Adrenal gland (tissue), 5 donors: ENCODE measurements around the gene RGS6.

Experiments used
- POLR2A ChIP-seq, 2 donors: fragments of 450-650 bp; IDR thresholded peaks; one replicate each; pipeline ENCODE4 v1.6.1; 2017; ENCODE audit warnings: antibody characterized with exemption in 2 of 2, mild to moderate bottlenecking in 2 of 2, moderate library complexity in 1 of 2
- TF ChIP-seq, protein P1 (sequence below), 6 experiments: fragments of 450-650 bp in 4 of 6; fragments of 200-600 bp in 2 of 6; sonication (generic) in 1 of 6; IDR thresholded peaks; 1 replicate in 5 of 6; 2 replicates in 1 of 6; pipeline versions ENCODE4 v1.5.1 to v1.8.0; 2016 to 2021; ENCODE audit warnings: antibody characterized with exemption in 6 of 6, mild to moderate bottlenecking in 2 of 6, moderate library complexity in 1 of 6
- donor health status: DM: no; HTN: no; CAD: no.

DNA sequence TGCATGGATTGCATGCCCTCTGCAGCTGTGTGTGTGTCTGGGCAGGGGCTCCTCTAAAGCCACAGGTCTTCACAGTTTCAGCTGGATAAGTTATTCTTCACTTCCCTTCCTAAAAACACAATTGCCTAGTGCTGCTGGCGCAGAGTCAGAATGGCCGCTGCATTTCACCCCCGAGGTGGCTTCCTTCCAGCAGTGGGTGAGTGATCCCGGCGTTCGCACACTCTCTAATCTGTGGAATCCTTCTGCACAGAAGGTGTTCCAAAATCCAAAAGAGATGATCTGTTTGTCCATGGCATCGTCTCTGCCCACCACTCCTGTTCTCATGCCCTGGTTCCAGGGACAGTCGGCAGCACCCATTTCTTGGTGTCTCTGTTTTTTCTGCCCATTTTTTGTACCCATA, 620.9 kb downstream of the RGS6 start:
- TF ChIP-seq, protein P1, sequence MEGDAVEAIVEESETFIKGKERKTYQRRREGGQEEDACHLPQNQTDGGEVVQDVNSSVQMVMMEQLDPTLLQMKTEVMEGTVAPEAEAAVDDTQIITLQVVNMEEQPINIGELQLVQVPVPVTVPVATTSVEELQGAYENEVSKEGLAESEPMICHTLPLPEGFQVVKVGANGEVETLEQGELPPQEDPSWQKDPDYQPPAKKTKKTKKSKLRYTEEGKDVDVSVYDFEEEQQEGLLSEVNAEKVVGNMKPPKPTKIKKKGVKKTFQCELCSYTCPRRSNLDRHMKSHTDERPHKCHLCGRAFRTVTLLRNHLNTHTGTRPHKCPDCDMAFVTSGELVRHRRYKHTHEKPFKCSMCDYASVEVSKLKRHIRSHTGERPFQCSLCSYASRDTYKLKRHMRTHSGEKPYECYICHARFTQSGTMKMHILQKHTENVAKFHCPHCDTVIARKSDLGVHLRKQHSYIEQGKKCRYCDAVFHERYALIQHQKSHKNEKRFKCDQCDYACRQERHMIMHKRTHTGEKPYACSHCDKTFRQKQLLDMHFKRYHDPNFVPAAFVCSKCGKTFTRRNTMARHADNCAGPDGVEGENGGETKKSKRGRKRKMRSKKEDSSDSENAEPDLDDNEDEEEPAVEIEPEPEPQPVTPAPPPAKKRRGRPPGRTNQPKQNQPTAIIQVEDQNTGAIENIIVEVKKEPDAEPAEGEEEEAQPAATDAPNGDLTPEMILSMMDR (IDR thresholded peaks at IDR 0.05), result no peak
- no peak for TF ChIP-seq POLR2A (IDR thresholded peaks at IDR 0.05)
